Activated naive CD4-positive, alpha-beta T cell treated with anti-CD3 and anti-CD28 coated beads, Interleukin-2, amount 10 ng/mL, durations not matched to agents 7 days and 5 days (primary cell): ENCODE data around the gene GATC.
"Not testable (repeated sequence)": the region's sequence is repeated elsewhere in the genome, so short reads cannot be mapped to it uniquely, and the experiment has no call there.

Experiments used
- CTCF ChIA-PET: fragments of 350-600 bp; sonication (Branson Sonifier 250); formaldehyde crosslinking; loops from one replicate; lab custom pipeline; 2021; ENCODE audit warnings: antibody characterized with exemption; lab: Charles Lee
- DNase-seq: peaks from one replicate; pipeline ENCODE4 v3.0.0-alpha.2; 2020
- H3K27ac Mint-ChIP-seq: one replicate; pipeline ENCODE4 v1.8.0; 2021; ENCODE audit warnings: mild to moderate bottlenecking, moderate library complexity, mixed read lengths
- H3K27me3 Mint-ChIP-seq: one replicate; pipeline ENCODE4 v1.8.0; 2021; ENCODE audit warnings: mild to moderate bottlenecking, mixed read lengths
- H3K36me3 Mint-ChIP-seq: one replicate; pipeline ENCODE4 v1.8.0; 2021; ENCODE audit warnings: mixed read lengths
- H3K4me1 Mint-ChIP-seq: one replicate; pipeline ENCODE4 v1.8.0; 2021; ENCODE audit warnings: mixed read lengths
- H3K4me3 Mint-ChIP-seq: one replicate; pipeline ENCODE4 v1.8.0; 2021; ENCODE audit warnings: mild to moderate bottlenecking, moderate library complexity, mixed read lengths
- H3K9me3 Mint-ChIP-seq: one replicate; pipeline ENCODE4 v1.8.0; 2021; ENCODE audit warnings: mixed read lengths

Gene GATC

GRCh38 chr12:120417917-120418580 is 28.2 kb upstream of the GATC start:
- CTCF ChIA-PET = interaction anchor here (0.9 to 1.7 kb wide), 4 partner anchors 12 to 20 kb away, joined by 3 to 5 read pairs (median 4); no protein-coding TSS in a partner anchor
- H3K27me3 Mint-ChIP-seq = peaks cover 19% of the 10 kb centered on the region
- no peaks in the 10 kb centered on the region for H3K4me1 Mint-ChIP-seq
- no peak for DNase-seq
- no peak overlapping the region for H3K27ac Mint-ChIP-seq
- no peaks in the 10 kb centered on the region for H3K9me3 Mint-ChIP-seq
- no peaks in the 10 kb centered on the region for H3K36me3 Mint-ChIP-seq
- H3K4me3 Mint-ChIP-seq = no peak overlapping the region

DNA sequence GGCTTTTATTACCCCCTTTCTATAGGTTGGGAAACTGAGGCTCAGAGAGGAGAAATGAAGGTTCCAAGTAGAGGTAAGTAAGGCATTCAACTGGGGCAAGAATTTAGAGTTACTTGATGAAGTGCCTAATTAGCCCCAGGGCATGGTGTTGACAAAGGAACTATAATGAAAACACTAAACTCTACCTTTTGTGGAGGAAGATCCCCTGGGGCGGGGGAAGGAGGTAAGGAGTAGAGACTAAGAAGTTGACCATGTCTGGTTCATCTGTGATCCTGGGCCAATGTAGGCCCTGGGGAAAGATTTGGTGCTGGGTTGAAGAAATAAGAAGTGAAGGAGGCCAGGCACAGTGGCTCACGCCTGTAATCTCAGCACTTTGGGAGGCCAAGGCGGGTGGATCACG is 24.5 kb upstream of the GATC start:
- Mint-ChIP-seq H3K4me1 (peaks cover 2% of the 10 kb centered on the region), H3K4me3 (no peak overlapping the region), H3K27me3 (peaks cover 24% of the 10 kb centered on the region), H3K27ac (no peak overlapping the region), H3K36me3 (no peaks in the 10 kb centered on the region), H3K9me3 (no peaks in the 10 kb centered on the region)
- CTCF ChIA-PET = no interaction called here
- DNase-seq = no peak

DNA sequence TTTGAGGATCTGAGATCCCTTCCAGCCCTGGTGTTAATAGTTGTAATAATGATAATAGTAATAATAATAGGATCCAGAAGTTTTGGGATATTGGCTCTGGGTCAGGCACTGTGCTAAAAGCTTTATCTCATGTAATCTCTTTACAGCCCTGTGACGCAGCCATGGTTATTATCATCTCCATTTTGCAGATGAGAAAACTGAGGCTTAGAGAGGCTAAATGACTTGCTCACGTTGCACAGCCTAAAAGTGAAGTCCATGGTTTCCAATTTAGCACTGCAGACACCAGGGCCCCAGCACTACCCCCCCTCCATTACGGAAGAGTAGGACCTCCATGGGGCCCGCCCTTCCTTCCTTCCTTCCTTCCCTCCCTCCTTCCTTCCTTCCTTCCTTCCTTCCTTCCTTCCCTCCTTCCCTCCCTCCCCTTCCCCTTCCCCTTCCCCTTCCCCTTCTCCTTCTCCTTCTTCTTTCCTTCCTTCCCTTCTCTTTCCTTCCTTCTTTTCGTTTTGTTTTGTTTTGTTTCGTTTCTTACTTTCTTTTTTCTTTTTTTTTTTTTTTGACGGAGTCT is 23.3 kb upstream of the GATC start:
- Mint-ChIP-seq H3K4me3 (no peak overlapping the region), H3K4me1 (peaks cover 2% of the 10 kb centered on the region), H3K9me3 (no peaks in the 10 kb centered on the region), H3K27ac (no peak overlapping the region), H3K27me3 (peaks cover 22% of the 10 kb centered on the region), H3K36me3 (no peaks in the 10 kb centered on the region)
- CTCF ChIA-PET = interaction anchor here (0.6 to 1.1 kb wide), 2 partner anchors 8 to 56 kb away, joined by 3 to 5 read pairs; no protein-coding TSS in a partner anchor
- no peak for DNase-seq

GRCh38 chr12:120425797-120426196 is 20.4 kb upstream of the GATC start:
- Mint-ChIP-seq H3K4me3 (no peak overlapping the region), H3K27me3 (peaks cover 35% of the 10 kb centered on the region), H3K27ac (no peak overlapping the region), H3K4me1 (peaks cover 4% of the 10 kb centered on the region), H3K9me3 (no peaks in the 10 kb centered on the region), H3K36me3 (no peaks in the 10 kb centered on the region)
- CTCF ChIA-PET = interaction anchor here (1.4 kb wide), 1 partner anchor 68 kb away, joined by 5 read pairs; no protein-coding TSS in a partner anchor
- DNase-seq = no peak

DNA sequence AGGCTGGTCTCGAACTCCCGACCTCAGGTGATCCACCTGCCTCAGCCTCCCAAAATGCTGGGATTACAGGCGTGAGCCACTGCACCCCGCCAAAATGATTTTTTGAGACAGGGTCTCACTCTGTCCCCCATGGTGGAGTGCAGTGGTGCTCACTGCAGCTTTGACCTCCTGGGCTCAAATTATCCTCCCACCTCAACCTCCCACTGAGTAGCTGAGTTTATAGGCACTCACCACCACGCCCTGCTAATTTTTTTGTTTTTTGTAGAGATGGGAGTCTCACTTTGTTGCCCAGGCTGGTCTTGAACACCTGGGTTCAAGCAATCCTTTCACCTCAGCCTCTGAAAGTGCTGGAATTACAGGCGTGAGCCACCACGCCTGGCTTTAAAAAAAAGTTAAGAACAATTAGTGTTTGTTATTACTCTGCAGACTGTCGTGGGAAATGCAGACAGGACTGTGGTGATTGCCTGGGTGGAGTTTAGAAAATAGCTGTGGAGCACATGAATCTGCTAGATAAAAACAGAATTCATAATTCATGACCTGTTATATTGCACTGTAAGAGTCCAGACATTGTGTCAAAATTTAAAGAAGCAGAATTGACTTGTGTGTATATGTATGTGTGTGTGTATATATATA is 17.5 kb upstream of the GATC start:
- no peak for DNase-seq
- Mint-ChIP-seq H3K27ac (no peak overlapping the region), H3K4me3 (no peak overlapping the region), H3K4me1 (peaks cover 4% of the 10 kb centered on the region), H3K36me3 (no peaks in the 10 kb centered on the region), H3K9me3 (no peaks in the 10 kb centered on the region), H3K27me3 (peaks cover 36% of the 10 kb centered on the region)
- CTCF ChIA-PET = interaction anchor here (0.6 to 3.3 kb wide), 9 partner anchors 34 to 756 kb away, joined by 3 to 19 read pairs (median 5); partner anchors contain the start of genes PLA2G1B and SRSF9

DNA sequence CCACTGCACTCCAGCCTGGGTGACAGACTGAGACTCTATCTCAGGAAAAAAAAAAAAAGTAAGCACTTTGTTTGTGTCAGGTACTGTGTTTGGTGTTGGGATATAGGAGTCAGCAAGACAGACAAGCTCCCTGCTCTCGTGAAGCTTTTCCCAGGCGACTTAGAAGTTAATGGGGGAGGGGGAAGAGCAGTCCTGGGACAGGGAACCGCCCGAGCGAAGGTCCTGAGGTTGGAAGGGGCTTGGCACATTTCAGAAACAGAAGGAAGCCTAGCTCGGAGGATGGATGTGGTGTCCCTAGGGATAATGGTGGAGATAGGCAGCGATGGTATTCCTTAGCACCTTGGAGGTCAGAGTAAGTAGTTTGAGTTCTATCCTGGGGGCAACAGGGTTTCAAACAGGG is 16.9 kb upstream of the GATC start:
- CTCF ChIA-PET = interaction anchor here (1.1 to 3.3 kb wide), 10 partner anchors 35 to 112 kb away, joined by 3 to 19 read pairs (median 5); partner anchors contain the start of genes PLA2G1B and SRSF9
- Mint-ChIP-seq H3K4me3 (no peak overlapping the region), H3K27me3 (peaks cover 36% of the 10 kb centered on the region), H3K9me3 (no peaks in the 10 kb centered on the region), H3K27ac (no peak overlapping the region), H3K36me3 (no peaks in the 10 kb centered on the region), H3K4me1 (peaks cover 4% of the 10 kb centered on the region)
- no peak for DNase-seq

GRCh38 chr12:120432772-120433525 is 13.3 kb upstream of the GATC start:
- no peak for DNase-seq
- Mint-ChIP-seq H3K4me1 (peaks cover 11% of the 10 kb centered on the region), H3K27ac (no peak overlapping the region), H3K9me3 (no peaks in the 10 kb centered on the region), H3K4me3 (no peak overlapping the region), H3K36me3 (peaks cover 1% of the 10 kb centered on the region), H3K27me3 (peaks cover 28% of the 10 kb centered on the region)
- CTCF ChIA-PET = interaction anchor here (0.6 to 1.9 kb wide), 3 partner anchors 76 to 815 kb away, joined by 3 to 10 read pairs (median 6); no protein-coding TSS in a partner anchor

GRCh38 chr12:120437735-120438494 is 8.3 kb upstream of the GATC start, which contains the start of gene COX6A1:
Gene COX6A1 (plus strand): TSS chr12:120438113. CDS start chr12:120438127, 14 bp downstream.
- CTCF ChIA-PET = interaction anchor here (0.7 to 1.8 kb wide), 8 partner anchors 15 to 1753 kb away, joined by 3 to 7 read pairs (median 4); partner anchors contain the start of genes POP5 and SRSF9
- Mint-ChIP-seq H3K27me3 (peaks cover 6% of the 10 kb centered on the region), H3K36me3 (peaks cover 18% of the 10 kb centered on the region), H3K4me1 (peaks cover 34% of the 10 kb centered on the region), H3K27ac (peak within 1 kb of the TSS; percentile 92), H3K9me3 (no peaks in the 10 kb centered on the region), H3K4me3 (peak within 1 kb of the TSS; percentile 84)
- peak; percentile 99 for DNase-seq

- Mint-ChIP-seq H3K4me1 (peaks cover 34% of the 10 kb centered on the region), H3K27me3 (no peaks in the 10 kb centered on the region), H3K36me3 (peaks cover 22% of the 10 kb centered on the region), H3K4me3 (peak overlapping the region; percentile 84), H3K9me3 (no peaks in the 10 kb centered on the region), H3K27ac (peak overlapping the region; percentile 92)
- CTCF ChIA-PET = interaction anchor here (0.7 to 2.7 kb wide), 9 partner anchors 14 to 1752 kb away, joined by 3 to 13 read pairs (median 5); partner anchors contain the start of genes POP5 and SRSF9
- DNase-seq = no peak
Observed at GRCh38 chr12:120438495-120439198, 7.6 kb upstream of the GATC start.

GRCh38 chr12:120439646-120440247 is 6.5 kb upstream of the GATC start:
- Mint-ChIP-seq H3K27ac (peak overlapping the region; percentile 52), H3K4me3 (peak overlapping the region; percentile 43), H3K27me3 (no peaks in the 10 kb centered on the region), H3K4me1 (peaks cover 45% of the 10 kb centered on the region), H3K9me3 (no peaks in the 10 kb centered on the region), H3K36me3 (peaks cover 28% of the 10 kb centered on the region)
- CTCF ChIA-PET = interaction anchor here (0.7 to 2.7 kb wide), 8 partner anchors 12 to 251 kb away, joined by 3 to 13 read pairs (median 4); partner anchors contain the start of gene POP5
- peak; percentile 82 for DNase-seq

GRCh38 chr12:120444676-120445075 is 1.6 kb upstream of the GATC start:
- no peak for DNase-seq
- peaks cover 40% of the 10 kb centered on the region for H3K36me3 Mint-ChIP-seq
- peak overlapping the region; percentile 7 for H3K27ac Mint-ChIP-seq
- peaks cover 56% of the 10 kb centered on the region for H3K4me1 Mint-ChIP-seq
- no peaks in the 10 kb centered on the region for H3K9me3 Mint-ChIP-seq
- H3K4me3 Mint-ChIP-seq = peak overlapping the region; percentile 92
- CTCF ChIA-PET = interaction anchor here (0.9 to 3.2 kb wide), 5 partner anchors 8 to 88 kb away, joined by 3 to 9 read pairs (median 4); no protein-coding TSS in a partner anchor
- H3K27me3 Mint-ChIP-seq = peaks cover 5% of the 10 kb centered on the region

DNA sequence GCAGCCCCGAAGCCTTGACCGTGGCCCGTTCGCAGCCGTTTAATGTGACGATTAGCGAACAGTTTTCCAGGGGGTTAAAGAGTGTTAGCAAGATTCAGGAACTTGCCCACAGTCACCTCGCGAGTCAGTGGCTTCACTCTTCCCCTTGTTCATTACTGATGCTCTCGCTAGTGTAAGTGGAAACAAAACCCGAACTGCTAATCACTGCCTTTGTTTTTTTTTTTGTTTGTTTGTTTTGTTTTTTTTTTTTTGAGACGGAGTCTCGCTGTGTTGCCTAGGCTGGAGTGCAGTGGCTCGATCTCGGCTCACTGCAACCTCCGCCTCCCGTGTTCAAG is 567 bp downstream of the GATC start:
- CTCF ChIA-PET = interaction anchor here (0.8 kb wide), 1 partner anchor 237 kb away, joined by 3 read pairs; no protein-coding TSS in a partner anchor
- Mint-ChIP-seq H3K4me3 (peak overlapping the region; percentile 92), H3K36me3 (peaks cover 35% of the 10 kb centered on the region)

More for the DNA sequence above, 567 bp downstream of the GATC start:
- not testable (repeated sequence) for H3K9me3 Mint-ChIP-seq, H3K27me3 Mint-ChIP-seq, DNase-seq
- peak overlapping the region; percentile 93 for H3K27ac Mint-ChIP-seq
- peaks cover 40% of the 10 kb centered on the region for H3K4me1 Mint-ChIP-seq
